ENCODE results near the gene UPK3A.
"Not testable (repeated sequence)": the region's sequence is repeated elsewhere in the genome, so short reads cannot be mapped to it uniquely, and the experiment has no call there.

Gene UPK3A

GRCh38 chr22:45284705-45285262, at the start of gene UPK3A:
Gene UPK3A (plus strand): TSS chr22:45284949. CDS start chr22:45285014, 65 bp downstream.
- peak; percentile 15 for DNase-seq

GRCh38 chr22:45235101-45235777, 49.5 kb upstream of the UPK3A start:
- peak; percentile 97 for DNase-seq

GRCh38 chr22:45235851-45236342, 48.9 kb upstream of the UPK3A start:
- DNase-seq: no peak

DNA sequence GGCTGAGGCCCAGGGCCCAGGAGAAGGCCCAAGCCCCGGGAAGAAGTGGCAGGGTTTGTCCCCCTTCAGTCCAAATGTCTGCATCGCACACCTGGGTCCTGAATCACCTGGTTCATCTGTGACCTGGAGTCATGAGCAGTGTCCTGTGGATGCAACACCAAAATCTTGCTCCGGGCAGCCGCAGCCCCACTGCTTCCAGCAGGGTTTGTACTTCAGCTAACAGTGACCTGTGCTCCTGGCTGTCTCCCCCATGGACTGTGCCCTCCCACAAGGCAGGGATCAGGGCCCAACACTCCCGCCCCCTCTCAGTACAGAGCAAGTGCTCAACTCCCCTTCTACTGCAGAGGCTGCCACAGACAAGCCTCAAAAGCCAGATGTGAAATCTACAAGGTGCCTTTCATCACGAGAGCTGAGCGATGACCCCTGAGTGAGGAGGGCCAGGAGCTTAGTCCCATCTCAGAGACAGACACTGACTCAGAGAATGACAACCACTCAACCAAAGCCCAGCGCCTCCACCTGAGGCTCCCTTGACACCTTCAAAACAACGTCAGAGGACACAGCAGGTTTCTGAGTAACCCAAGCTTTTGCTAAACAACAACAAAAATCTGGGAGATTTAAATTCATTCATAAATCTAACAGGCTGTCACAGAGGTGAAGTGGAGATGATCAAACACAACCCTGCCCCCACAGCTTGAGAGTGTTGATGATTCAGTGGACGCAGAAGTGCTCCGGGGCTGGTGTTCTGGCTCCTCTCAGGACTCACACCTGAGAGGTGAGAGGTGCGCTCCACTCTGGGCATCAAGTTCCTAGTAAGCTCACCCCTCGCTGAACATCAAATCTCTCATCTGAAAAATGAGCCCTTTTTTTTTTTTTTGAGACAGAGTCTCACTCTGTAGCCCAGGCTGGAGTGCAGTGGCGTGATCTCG, 47.4 kb upstream of the UPK3A start:
- peak; percentile 17 for DNase-seq

GRCh38 chr22:45238076-45238956, 46.4 kb upstream of the UPK3A start:
- peak; percentile 28 for DNase-seq

DNA sequence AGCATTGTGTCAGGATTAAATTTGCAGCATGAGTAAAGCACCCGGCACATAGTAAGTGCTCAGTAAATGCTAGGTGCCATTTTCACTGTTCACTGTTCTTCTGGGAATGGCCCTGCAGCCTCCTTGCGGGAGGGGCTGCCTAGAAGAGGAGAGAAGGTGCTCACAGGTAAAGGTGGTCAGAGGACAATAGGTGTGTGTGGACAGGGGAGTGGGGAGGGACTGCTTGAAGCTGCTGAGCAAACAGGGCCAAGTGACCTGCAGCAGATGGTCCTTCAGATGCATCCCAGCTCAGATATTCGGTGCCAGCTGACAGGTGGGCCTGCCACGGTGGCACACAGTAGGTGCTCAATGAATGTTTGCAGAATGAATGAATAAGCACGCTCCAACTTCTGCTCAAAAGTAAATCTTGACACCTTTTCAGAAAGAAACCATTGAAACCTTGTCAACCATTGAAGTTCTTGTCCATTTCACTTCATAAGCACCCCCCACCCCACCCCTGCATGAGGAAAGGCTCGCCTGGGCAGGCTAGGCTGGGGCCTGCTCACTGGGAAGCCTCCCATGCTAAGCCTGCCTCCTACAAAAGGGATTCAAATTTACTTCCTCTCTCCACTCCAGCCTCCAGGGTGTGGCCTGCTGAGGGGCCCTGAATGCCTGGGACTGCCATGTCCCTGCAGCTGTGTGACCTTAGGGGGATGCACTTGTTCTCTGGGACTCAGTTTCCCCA, 45.6 kb upstream of the UPK3A start:
- peak; percentile 66 for DNase-seq

DNA sequence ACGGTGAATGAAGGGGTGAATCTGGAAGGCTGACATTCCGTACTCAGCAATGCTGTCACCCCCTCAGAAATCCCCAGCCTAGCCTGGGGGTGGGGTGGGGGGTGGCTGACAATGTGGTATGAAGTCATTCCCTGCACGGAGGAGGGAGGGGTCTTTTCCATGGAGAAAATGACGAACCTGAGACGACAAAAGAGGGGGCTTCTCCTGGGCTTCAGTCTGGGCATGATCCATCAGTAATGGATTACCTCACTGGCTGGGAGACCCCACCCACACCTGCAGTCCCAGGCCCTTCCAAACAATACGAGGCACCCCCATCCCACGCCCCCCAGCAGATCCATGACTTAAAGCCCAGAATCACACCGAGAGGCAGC, 45.1 kb upstream of the UPK3A start:
- no peak for DNase-seq

GRCh38 chr22:45240104-45240809, 44.5 kb upstream of the UPK3A start:
- DNase-seq: no peak

GRCh38 chr22:45240810-45241631, 43.7 kb upstream of the UPK3A start, which contains the start of gene KIAA0930:
Gene KIAA0930 (minus strand): TSS chr22:45240894. CDS start chr22:45240703, 191 bp downstream.
- peak; percentile 66 for DNase-seq

DNA sequence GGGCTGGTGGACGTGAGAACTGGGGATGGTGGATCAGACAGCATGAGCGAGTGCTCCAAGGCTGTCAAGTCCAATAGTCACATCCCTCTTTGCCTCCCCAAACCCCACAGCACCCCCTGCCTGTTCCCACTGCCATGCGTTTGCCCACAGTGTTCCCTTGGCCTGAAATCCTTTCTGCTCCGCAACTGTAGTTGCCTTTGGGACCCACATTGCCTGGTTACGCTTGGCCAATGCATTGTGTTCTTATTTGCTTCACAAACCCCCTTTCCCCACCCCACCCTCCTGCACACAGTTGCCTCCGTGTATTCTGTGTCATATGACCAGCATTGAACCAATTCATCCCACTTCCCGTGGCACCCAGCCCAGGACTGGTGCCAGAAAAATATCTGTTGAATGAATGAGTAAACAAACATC, 42.0 kb upstream of the UPK3A start:
- DNase-seq: peak; percentile 21

DNA sequence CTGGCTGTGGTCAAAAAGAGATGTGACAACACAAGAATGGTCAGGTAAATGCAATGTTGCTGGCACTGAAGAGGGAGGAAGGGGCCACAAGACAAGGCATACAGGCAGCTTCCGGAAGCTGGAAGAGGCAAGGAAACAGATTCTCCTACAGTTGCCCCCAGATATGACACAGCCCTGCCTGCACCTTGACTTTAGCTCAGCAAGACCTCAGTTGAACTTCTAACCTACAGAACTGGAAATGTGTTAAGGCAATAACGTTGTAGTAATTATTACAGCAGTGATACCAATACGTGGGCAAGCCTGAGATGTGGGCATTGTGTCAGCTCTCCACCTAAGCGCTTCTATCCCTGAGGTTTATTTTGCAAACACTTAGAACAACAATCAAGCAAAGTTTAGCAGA, 39.8 kb upstream of the UPK3A start:
- no peak for DNase-seq

- DNase-seq: no peak
Measured at GRCh38 chr22:45246060-45246985, 38.4 kb upstream of the UPK3A start.

DNA sequence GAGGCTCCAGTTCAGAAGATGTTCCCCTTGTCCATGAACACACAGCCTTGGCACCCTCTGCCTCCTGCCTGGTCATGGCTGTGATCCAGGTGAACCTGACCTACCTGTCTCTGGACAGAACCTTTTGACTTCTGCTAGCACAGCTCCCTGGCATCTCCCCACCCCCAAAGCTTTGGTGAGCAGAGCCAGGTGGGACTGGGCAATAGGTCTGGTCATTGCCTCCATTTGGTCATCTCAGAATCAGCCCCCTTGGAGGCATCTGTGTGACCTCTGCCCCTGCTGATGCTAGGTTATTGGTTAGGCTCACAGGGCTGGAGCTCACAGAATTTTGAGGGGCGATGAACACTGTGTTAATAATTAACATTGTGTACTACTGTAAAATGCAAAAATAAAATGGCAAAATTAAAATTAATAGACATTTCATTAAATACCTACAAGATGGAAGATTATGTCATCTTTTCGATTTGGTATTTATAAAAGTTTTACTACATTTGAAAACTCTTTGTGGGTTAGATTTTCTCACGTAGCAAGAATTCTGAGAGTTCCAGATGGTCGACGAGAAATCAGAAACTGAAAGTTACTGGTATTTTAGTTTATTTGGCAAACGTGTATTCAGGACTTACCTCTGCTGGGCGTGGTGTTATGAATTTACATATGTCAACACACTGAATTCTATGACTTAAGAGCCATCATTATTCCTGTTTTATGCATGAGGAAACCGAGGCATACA, 35.8 kb upstream of the UPK3A start:
- DNase-seq: no peak

DNA sequence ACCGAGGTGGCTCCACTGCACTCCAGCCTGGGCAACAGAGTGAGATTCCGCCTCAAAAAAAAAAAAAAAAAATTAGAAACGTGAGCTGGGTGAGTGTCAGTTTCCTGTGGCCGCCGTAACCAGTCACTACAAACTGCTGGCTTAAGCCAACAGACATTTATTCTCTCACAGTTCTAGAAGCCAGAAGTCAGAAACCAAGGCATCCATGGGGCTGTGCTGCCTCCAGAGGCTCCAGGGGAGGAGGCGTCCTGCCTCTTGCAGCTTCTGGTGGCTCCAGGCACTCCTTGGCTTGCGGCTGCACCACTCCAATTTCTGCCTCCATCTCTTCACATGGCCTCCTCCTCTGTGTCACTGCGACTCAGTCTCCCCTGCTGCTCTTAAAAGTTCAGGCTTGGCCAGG, 32.9 kb upstream of the UPK3A start:
- DNase-seq: no peak

DNA sequence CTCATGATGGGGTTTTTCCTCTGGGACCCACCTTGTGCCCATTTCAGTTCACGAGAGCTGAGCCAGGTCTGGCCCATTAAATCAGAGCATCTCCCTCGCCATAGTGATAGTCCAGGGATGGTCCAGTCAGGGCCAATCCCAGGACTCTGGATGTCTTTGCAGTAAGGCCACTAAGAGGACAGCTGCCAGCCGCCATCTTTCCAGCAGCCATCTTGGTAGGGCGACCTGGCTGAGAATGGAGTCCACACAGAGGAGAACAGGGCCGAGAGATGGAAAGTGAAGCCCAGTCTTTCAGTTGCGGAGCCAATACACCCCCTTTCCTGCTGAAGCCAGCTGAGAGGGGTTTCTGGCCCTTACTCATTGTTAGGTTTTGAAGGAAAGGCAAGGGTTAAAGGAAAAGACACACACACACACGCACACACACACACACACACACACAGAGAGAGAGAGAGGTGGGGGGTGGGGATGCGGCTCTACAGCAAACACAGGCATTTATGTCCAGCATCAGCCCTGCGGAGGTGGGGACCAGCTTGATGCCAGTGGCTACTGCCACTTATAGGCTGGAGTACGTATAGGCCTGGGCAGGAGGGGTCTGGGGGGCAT, 31.6 kb upstream of the UPK3A start:
- no peak for DNase-seq

DNA sequence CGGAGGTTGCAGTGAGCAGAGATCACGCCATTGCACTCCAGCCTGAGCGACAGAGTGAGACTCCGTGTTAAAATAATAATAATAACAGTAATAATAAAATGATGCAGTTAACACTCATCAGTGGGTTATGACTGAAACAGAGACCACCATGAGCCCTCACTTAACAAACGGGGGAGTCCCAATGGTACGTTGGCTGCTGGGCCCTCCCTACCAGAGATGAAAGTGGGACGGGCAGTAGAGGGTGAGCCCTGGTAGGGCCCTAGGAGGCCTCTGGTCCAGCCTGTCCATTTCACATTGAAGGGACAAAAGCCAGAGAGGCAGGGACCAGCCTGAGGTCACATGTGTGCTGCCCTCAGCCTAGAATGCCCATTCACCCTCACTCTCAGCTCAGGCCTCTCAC, 30.4 kb upstream of the UPK3A start:
- DNase-seq: no peak

- peak; percentile 41 for DNase-seq
Measured at GRCh38 chr22:45254789-45255278, 29.9 kb upstream of the UPK3A start.

GRCh38 chr22:45257941-45258340, 26.8 kb upstream of the UPK3A start:
- not testable (repeated sequence) for DNase-seq

All from MV-4-11 (cell line).